MM.1S (cell line): ENCODE data around the gene RNPEP.

Experiments used
- DNase-seq: peaks from one replicate; pipeline ENCODE4 v3.0.0-alpha.2; 2015
- H2AFZ ChIP-seq: fragments of 300-600 bp; sonication (generic); 2 replicates; pipeline ENCODE4 v1.6.0; 2016; ENCODE audit warnings: antibody characterized with exemption, low read length
- H3F3A ChIP-seq: fragments of 300-600 bp; sonication (generic); 2 replicates; pipeline ENCODE4 v1.6.1; 2016; ENCODE audit warnings: mild to moderate bottlenecking, antibody characterized with exemption, low read length, moderate library complexity, mixed read lengths; ENCODE audit not compliant: insufficient read depth
- H3K27ac ChIP-seq: fragments of 300-600 bp; sonication (generic); 2 replicates; pipeline ENCODE4 v1.5.1; 2016; ENCODE audit warnings: mild to moderate bottlenecking, low read length
- H3K27me3 ChIP-seq: fragments of 300-600 bp; sonication (generic); replicated peaks from 2 replicates; pipeline ENCODE4 v1.6.0; 2016; ENCODE audit warnings: low read length; ENCODE audit not compliant: insufficient read depth
- H3K36me3 ChIP-seq: fragments of 300-600 bp; sonication (generic); replicated peaks from 2 replicates; pipeline ENCODE4 v1.6.1; 2016; ENCODE audit warnings: mild to moderate bottlenecking, low read length, mixed read lengths; ENCODE audit not compliant: insufficient read depth
- H3K4me1 ChIP-seq: fragments of 300-600 bp; sonication (generic); 2 replicates; pipeline ENCODE4 v1.6.1; 2016; ENCODE audit warnings: low read length, mixed read lengths
- H3K4me2 ChIP-seq: fragments of 300-600 bp; sonication (generic); 2 replicates; pipeline ENCODE4 v1.6.0; 2016; ENCODE audit warnings: low read depth, low read length
- H3K4me3 ChIP-seq: fragments of 300-600 bp; sonication (generic); 2 replicates; pipeline ENCODE4 v1.5.1; 2016; ENCODE audit warnings: low read length, mixed read lengths
- H3K79me2 ChIP-seq: fragments of 300-600 bp; sonication (generic); 2 replicates; pipeline ENCODE4 v1.6.1; 2016; ENCODE audit warnings: mixed run types, low read length, mixed read lengths
- H3K9ac ChIP-seq: fragments of 300-600 bp; sonication (generic); 2 replicates; pipeline ENCODE4 v1.6.1; 2016; ENCODE audit warnings: low read length, mixed read lengths
- H3K9me2 ChIP-seq: fragments of 300-600 bp; sonication (generic); replicated peaks from 2 replicates; pipeline ENCODE4 v1.6.1; 2016; ENCODE audit warnings: mild to moderate bottlenecking, low read length, mixed read lengths; ENCODE audit not compliant: insufficient read depth
- H3K9me3 ChIP-seq: fragments of 300-600 bp; sonication (generic); replicated peaks from 2 replicates; pipeline ENCODE4 v1.6.1; 2016; ENCODE audit warnings: mild to moderate bottlenecking, low read length, mixed read lengths; ENCODE audit not compliant: insufficient read depth
- H4K20me1 ChIP-seq: fragments of 300-600 bp; sonication (generic); 2 replicates; pipeline ENCODE4 v1.6.1; 2016; ENCODE audit warnings: mild to moderate bottlenecking, low read length, moderate library complexity, mixed read lengths; ENCODE audit not compliant: insufficient read depth
- EZH2 ChIP-seq: fragments of 300-600 bp; sonication (generic); optimal IDR thresholded peaks from 2 replicates; pipeline ENCODE3; 2017; ENCODE audit warnings: low read depth, mild to moderate bottlenecking, antibody characterized with exemption, low read length, mixed read lengths
- EZH2phosphoT487 ChIP-seq: fragments of 300-600 bp; sonication (generic); IDR thresholded peaks from 2 replicates; pipeline ENCODE4 v1.6.1; 2018; ENCODE audit warnings: antibody characterized with exemption, low read length
- TF ChIP-seq, protein P1 (sequence below): fragments of 300-600 bp; sonication (generic); IDR thresholded peaks from 2 replicates; pipeline ENCODE4 v1.5.1; 2016; ENCODE audit warnings: antibody characterized with exemption, low read length, mixed read lengths

The RNPEP gene

DNA sequence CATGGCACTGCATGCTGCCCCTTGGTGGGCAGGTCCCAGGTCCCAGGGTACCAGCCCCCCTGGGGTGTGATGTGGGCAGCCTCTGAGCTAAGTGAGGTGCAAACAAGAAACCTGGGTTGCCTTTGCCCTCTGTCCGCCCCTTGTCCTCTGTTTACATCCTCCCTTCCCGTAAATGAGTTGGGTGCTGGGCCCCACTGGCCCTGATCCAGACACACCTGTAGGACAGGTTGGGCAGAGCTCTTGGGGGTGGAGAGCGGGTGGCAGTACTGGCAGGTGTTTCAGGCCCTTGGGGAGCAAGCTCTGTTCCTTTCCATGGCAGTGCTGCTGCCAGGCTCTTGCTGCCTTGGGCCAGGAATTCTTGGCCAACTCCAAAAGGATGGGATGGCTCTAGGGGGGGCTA is 63.8 kb downstream of the RNPEP start:
- no peak overlapping the region for H3K4me3 ChIP-seq
- H2AFZ ChIP-seq = no peak overlapping the region
- H3K9me2 ChIP-seq = no peaks in the 10 kb centered on the region
- H3K4me2 ChIP-seq = no peak overlapping the region
- DNase-seq = no peak
- no peaks in the 10 kb centered on the region for H4K20me1 ChIP-seq
- H3K27ac ChIP-seq = no peak overlapping the region
- H3K4me1 ChIP-seq = no peaks in the 10 kb centered on the region
- no peaks in the 10 kb centered on the region for H3K36me3 ChIP-seq
- no peaks in the 10 kb centered on the region for H3K27me3 ChIP-seq
- no peaks in the 10 kb centered on the region for H3F3A ChIP-seq
- no peak overlapping the region for H3K9ac ChIP-seq
- H3K9me3 ChIP-seq = no peaks in the 10 kb centered on the region
- TF ChIP-seq, protein P1, sequence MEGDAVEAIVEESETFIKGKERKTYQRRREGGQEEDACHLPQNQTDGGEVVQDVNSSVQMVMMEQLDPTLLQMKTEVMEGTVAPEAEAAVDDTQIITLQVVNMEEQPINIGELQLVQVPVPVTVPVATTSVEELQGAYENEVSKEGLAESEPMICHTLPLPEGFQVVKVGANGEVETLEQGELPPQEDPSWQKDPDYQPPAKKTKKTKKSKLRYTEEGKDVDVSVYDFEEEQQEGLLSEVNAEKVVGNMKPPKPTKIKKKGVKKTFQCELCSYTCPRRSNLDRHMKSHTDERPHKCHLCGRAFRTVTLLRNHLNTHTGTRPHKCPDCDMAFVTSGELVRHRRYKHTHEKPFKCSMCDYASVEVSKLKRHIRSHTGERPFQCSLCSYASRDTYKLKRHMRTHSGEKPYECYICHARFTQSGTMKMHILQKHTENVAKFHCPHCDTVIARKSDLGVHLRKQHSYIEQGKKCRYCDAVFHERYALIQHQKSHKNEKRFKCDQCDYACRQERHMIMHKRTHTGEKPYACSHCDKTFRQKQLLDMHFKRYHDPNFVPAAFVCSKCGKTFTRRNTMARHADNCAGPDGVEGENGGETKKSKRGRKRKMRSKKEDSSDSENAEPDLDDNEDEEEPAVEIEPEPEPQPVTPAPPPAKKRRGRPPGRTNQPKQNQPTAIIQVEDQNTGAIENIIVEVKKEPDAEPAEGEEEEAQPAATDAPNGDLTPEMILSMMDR = no peak
- TF ChIP-seq EZH2 = no peak
- TF ChIP-seq EZH2phosphoT487 = no peak
- no peaks in the 10 kb centered on the region for H3K79me2 ChIP-seq

DNA sequence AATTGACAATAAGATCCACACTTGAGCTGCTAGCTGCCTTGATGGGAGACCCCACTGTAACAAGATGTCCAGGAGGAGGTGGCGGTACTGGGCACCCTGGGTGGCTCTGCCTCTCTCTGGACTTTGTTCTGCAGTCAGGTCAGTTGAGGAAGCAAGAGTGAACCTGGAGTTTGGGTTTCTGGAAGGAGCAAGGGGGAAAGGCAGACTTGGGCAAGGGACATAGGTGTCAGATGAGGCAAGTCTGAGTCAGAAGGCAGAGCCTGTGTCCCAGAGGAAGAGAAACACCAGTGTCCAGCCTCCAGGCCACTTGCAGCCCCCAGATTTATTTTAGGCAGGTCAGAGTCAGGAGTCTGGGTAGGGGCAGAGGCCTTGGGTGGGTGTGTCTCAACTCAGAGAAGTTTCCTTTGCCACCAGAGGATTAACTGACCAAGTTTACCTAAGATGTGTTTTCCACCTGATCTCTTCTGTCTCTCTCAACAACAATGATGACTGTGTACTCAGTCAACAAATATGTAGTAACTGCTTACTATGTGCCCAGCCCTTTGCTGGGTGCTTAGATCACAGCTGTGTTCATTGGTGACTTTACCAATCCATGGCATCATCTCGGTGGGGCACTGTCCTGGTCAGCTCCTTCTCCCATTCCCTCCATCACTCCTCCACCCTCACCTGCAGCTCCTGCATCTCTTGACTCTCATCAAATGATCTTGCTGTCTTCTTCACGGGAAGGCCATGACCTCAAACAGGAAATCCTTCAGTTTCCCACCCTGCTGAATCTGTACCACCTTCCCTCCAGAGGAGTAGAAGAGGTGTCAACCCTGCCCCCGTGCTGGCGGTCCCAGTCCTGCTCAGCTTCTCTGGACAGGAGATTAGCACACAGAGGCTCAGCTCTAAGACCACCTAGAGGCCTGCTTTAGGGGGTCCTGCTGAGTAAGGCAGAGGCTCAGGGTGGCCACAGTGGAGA is 64.6 kb downstream of the RNPEP start:
- no peak overlapping the region for H2AFZ ChIP-seq
- H3K4me2 ChIP-seq = no peak overlapping the region
- H3K9ac ChIP-seq = no peak overlapping the region
- H3K4me3 ChIP-seq = no peak overlapping the region
- no peaks in the 10 kb centered on the region for H3K27me3 ChIP-seq
- H3F3A ChIP-seq = no peaks in the 10 kb centered on the region
- H3K79me2 ChIP-seq = no peaks in the 10 kb centered on the region
- no peaks in the 10 kb centered on the region for H3K36me3 ChIP-seq
- H3K4me1 ChIP-seq = no peaks in the 10 kb centered on the region
- H3K27ac ChIP-seq = no peak overlapping the region
- no peak for DNase-seq
- no peaks in the 10 kb centered on the region for H3K9me3 ChIP-seq
- no peaks in the 10 kb centered on the region for H4K20me1 ChIP-seq
- TF ChIP-seq EZH2phosphoT487 (no peak), EZH2 (no peak)
- TF ChIP-seq, protein P1 = no peak
- no peaks in the 10 kb centered on the region for H3K9me2 ChIP-seq

DNA sequence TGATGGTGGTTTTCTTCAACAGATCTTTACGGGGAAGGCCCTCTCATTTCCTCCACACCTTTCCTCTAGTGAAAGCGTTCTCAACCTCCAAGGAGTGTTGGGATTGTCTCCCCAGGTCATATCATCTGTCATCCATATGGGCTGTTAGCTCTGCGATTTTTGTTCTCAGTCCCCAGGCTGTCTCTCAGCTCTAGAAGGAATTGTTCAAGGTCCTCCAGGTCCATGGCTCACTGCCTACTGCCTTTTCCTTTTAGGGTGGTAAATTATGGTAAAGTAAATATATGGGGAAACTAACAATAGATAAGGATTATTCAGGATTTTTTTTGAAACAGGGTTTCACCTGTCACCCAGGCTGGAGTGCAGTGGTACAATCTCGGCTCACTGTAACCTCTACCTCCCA is 65.5 kb downstream of the RNPEP start:
- Histone ChIP-seq H3K9ac (no peak overlapping the region), H3K4me3 (no peak overlapping the region), H3K27ac (no peak overlapping the region)

More for the DNA sequence above, 65.5 kb downstream of the RNPEP start:
- Histone ChIP-seq H3K9me2 (no peaks in the 10 kb centered on the region), H3F3A (no peaks in the 10 kb centered on the region), H2AFZ (no peak overlapping the region), H3K4me1 (no peaks in the 10 kb centered on the region), H3K79me2 (no peaks in the 10 kb centered on the region), H3K9me3 (no peaks in the 10 kb centered on the region), H3K36me3 (no peaks in the 10 kb centered on the region), H4K20me1 (no peaks in the 10 kb centered on the region), H3K4me2 (no peak overlapping the region), H3K27me3 (no peaks in the 10 kb centered on the region)
- DNase-seq = no peak
- TF ChIP-seq EZH2phosphoT487 (no peak), EZH2 (no peak)
- TF ChIP-seq, protein P1 = no peak
